GM18867 (cell line): ENCODE data around the gene COL6A2.
"Not testable (repeated sequence)": the region's sequence is repeated elsewhere in the genome, so short reads cannot be mapped to it uniquely, and the experiment has no call there.

ENCODE experiments used
- ATAC-seq: cut with Tn5 transposase; IDR thresholded peaks from one replicate; pipeline ENCODE4 v1.9.1; 2021; ENCODE audit warnings: mild to moderate bottlenecking, moderate library complexity; ENCODE audit not compliant: unreplicated experiment

Gene COL6A2

GRCh38 chr21:46093668-46094400 lies 4.1 kb upstream of the COL6A2 start:
- no peak for ATAC-seq

- no peak for ATAC-seq
These were observed 3.4 kb upstream of the COL6A2 start for GRCh38 chr21:46094401-46095082.

GRCh38 chr21:46095083-46095719 lies 2.7 kb upstream of the COL6A2 start:
- ATAC-seq = no peak

GRCh38 chr21:46095814-46096595 lies 1.9 kb upstream of the COL6A2 start:
- no peak for ATAC-seq

- ATAC-seq = no peak
These were observed 1.1 kb upstream of the COL6A2 start for GRCh38 chr21:46096596-46097335.

- no peak for ATAC-seq
These were observed 610 bp downstream of the COL6A2 start for GRCh38 chr21:46098303-46099141.

GRCh38 chr21:46099476-46099875 lies 1.6 kb downstream of the COL6A2 start:
- ATAC-seq = no peak

GRCh38 chr21:46100020-46100419 lies 2.1 kb downstream of the COL6A2 start:
- no peak for ATAC-seq

- no peak for ATAC-seq
These were observed 2.5 kb downstream of the COL6A2 start for GRCh38 chr21:46100426-46100825.

GRCh38 chr21:46100906-46101305 lies 3.0 kb downstream of the COL6A2 start:
- no peak for ATAC-seq

GRCh38 chr21:46104104-46104503 lies 6.2 kb downstream of the COL6A2 start:
- ATAC-seq = no peak

GRCh38 chr21:46107376-46107775 lies 9.5 kb downstream of the COL6A2 start:
- ATAC-seq = not testable (repeated sequence)

GRCh38 chr21:46108827-46109312 lies 11.0 kb downstream of the COL6A2 start:
- ATAC-seq = no peak

GRCh38 chr21:46109313-46110221 lies 11.7 kb downstream of the COL6A2 start:
- no peak for ATAC-seq

GRCh38 chr21:46110499-46111192 lies 12.7 kb downstream of the COL6A2 start:
- ATAC-seq = no peak

GRCh38 chr21:46111193-46111571 lies 13.3 kb downstream of the COL6A2 start:
- no peak for ATAC-seq

- ATAC-seq = no peak
These were observed 14.2 kb downstream of the COL6A2 start for GRCh38 chr21:46111857-46112724.
